ENCODE data around the gene CST11.

GRCh38 chr20:23501926-23502325, 49.2 kb upstream of the CST11 start:
- no peak for TF ChIP-seq POLR2A (IDR thresholded peaks at IDR 0.05)
- no peak for TF ChIP-seq CTCF (IDR thresholded peaks at IDR 0.05)
